ENCODE measurements around the gene USP36.

GRCh38 chr17:78784352-78784751 is 56.3 kb downstream of the USP36 start:
- TF ChIP-seq CTCF (conservative IDR thresholded peaks at IDR 0.05; ENCODE audit: low read length) = no peak
- no peak for TF ChIP-seq EZH2phosphoT487 (IDR thresholded peaks at IDR 0.05; ENCODE audit: borderline replicate concordance, low read depth, low read length)

Data from OCI-LY7 (cell line).